SW480 (cell line): ENCODE data around the gene PDGFRB.

Source experiments
- DNase-seq: peaks from one replicate; pipeline ENCODE4 v3.0.0-alpha.2; 2016; ENCODE audit warnings: low spot score

Gene PDGFRB

DNA sequence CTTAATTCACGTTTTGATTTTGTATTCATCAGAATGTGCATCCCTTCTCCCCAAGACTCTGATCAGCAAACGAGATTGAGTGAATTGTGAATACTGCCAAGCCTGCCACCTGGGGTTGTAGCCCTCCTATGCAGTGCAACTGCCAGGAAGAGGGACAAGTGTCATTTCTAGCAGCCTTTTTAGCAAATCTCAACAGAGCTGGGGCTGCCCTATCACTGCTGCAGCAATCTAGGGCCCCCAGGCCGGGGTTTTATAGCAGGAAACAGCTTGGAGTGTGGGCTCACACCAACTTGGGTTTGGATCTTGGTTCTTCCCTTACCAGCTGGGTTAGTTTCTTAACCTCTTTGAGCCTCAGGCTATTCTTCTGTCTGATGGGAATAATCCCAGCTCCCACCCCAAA is 73.3 kb downstream of the PDGFRB start:
- DNase-seq, result no peak

DNA sequence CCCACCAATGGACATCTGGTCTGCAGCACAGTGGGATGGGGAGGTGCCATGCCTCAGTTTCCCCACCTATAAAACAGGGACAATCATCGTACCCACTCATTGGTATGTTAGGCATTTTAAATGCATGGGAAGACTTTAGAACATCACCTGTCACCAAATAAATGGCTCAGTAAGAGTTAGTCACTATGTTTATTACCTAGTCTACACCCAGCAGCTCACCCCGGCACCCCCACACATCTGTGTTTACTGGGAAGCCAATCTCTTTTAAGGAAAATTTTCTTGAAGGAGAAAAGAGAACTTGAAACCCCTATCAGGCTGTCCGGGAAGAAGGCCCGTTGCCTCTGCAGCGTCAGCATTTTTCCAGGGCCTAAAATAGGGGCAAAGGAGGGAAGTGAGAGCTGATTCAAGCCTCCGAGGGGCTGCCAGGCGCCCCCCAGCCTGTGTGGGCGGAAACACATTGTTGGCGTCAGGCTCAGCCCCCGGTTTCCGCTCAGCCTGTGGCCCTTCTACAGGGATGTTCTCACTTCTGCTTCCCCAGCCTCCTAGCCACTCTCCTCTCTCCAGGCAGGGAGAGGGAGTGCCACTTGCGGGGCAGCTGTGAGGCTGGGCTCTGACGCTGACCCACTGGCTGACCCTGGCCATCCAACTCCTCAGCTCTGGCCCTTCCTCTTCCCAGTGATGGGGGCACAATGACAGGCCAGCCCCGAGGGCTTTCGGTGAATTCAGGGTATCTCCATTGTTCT is 73.9 kb downstream of the PDGFRB start:
- no peak for DNase-seq

DNA sequence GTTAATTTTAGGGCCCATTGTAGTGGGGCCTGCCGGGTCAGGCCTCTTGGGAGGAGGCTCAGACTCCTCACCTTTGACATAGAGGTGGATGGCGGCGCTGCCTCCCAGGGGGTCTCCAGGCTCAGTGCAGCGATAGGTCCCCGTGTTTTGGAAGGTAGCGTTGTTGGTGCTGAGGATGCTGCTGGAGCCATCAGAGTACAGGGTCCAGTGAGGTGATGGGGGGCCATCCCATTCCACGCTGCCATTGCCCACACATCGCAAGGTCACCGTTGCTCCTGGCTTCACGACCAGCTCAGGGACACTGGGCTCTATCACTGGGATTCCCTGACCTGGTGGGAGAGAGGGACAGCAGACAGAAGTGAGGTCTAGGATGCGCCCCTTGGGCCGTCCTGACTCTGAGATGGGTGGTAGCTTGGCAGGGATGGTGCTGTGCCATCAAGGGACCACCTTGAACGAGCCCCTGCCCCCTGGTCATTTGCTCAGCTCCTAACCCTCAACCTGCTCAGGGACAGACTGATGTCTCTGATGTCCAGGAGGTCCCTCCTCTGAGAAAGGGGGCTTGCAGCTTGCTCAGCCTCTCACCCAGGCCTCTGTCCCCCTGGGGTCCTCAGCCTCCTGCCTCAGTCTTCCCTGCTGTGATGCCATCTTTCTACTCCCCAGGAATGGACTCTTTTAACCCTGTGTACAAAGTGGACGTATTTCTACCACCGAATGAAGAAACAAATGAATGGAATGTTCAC is 74.8 kb downstream of the PDGFRB start:
- DNase-seq, result no peak

DNA sequence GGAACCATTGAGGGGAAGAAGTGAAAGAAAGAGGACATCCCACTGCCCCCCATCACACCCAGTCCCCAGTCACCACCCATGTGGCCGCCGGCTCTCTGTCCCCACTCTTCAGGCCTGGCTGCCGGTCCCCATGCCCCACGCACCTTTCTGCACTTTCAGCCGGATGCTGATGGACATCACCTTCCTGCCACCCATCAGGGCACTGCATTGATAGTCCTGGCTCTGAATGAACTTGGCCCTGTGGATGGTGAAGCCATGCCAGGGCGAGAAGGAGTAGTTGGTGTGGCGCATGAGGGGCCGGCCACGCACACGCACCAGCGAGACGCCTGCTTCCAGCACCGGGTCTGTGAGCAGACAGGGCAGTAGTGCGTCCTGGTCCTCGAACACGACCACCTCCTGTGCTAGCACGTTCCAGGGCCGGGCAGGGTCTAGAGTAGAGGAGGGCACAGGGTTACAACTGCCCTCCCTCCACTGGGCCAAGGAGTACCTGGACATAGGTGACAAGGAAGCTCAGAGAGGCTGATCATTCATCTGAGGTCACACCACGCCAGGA is 75.7 kb downstream of the PDGFRB start:
- DNase-seq, result no peak

DNA sequence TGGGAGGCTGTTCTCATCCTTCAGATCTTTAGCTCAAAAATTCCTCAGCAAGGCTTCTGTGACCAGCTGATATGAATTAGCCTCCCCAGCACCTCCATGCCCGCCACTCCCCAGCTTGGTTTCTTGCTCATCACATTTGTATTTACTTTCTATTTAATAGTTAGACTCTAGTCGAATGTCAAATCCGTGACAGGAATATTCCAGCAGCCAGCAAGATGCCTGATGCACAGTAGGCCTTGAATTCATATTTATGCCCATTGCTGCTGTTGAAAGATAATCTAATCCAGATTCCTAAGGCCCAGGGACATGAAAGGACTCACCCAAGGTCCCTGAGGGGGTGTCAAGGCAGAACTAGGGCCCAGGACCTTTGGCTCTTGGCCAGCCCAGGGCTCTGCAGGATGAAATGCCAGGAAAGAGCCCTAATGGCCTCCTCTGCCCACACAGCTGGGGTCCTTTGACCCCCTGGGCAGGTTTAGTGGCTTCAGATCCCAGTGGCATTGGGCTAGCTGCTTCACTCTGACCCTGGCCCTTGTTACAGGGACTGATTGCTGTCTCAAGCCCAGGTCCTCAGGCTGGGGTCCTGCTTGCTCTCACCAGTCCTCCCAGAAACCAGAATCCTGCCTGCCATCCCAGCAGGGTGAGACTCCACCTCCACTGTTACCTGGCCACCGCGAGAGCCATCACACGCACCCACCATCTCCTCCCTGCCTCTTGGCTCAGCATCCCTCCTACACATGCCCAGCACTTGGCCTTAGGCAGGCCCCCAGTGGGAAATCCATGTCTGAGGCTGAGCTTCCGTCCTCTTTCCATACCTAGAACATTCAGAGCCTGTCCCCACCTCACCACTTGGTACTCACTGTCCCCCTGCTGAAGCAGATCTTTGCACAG is 76.6 kb downstream of the PDGFRB start:
- DNase-seq, result no peak

DNA sequence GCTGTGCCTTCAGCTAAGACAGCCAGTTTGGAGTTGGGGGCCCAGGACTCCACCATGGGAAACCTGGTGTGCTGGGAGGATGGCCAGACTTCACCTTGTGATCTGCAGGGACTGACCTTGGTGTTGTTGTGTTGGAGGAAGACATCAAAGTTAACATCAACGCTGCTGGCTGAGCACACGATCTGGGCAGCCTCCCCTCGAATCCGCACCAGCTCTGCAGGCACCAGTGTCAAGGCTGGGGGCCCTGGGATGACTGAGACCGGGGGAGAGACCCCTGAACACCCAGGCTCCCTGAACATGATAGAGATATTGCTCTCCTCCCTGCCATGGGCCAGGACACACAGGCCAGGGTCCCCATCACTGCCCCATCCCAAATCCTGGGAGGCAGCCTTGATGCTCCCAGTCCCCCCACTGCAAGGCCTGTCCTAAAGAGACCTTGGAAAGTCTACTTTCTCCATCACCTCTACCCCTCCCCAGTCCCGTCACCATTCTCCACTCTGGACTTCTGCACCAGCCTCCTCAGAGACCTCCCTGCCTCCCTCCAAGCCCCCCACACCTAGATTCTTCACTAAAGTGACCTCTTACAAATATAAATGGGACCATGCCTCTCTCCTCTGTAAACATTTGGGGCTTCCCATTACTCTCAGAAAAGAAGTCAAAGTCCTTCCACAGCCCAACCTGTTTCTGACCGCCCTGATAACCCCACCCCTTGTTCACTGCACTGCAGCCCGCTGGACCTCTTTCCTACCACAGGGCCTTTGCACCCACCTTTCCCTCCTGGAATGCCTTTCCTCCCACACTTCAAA is 77.4 kb downstream of the PDGFRB start:
- DNase-seq, result no peak

DNA sequence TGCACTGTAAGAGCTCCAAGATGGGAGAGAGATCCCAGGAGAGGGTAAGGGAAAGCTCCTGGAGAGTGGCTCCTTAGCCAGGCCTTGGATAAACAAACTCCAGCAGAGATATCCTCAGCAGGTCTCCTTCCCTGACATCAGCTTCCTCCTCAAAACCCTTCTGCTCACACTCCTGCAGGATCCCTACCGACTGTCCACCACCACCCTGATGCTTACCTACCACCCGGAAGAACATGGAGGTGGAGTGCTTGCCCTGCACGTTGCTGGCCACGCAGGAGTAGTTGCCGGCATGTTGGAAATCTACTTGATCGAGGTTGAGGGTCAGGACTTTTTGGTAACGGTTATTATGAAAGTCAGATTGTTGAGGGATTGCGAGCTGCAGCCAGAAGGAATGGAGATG is 78.6 kb downstream of the PDGFRB start:
- no peak for DNase-seq

DNA sequence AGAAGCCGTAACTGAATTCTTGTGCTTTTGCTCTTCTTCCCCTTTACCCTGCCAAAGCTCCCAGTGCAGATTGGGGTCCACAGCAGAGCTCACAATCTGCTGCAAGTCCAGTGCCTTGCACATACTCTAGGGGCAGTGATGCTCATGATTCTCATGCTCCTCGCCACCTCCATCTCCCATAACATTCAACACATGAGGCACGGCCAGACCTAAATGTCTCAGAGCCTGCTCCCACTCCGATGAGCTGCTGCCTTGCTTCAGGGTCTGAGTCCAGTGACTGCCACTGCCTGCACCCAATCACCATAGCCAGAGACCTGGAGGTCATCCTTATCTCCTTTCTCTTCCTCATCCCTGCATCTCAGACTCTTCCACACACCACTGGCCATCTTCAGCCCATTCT is 79.8 kb downstream of the PDGFRB start:
- DNase-seq, result no peak

DNA sequence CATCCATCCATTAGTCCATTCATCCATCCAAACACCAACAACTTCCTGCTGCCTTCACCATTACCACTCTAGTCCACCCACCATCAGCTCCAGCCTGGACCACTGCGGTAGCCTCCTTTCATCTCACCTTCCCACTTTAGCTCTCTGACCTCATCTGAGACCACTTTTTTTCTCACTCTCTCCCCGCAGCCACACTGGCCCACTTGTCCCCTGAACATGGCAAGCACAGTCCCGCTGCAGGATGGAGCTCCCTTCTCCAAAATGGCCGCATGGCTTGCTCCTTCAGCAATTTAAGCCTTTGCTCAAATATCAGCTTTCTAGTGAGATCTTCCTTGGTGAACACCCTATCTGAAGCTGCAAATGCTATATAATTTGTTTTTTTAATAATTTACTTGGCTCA is 80.4 kb downstream of the PDGFRB start:
- DNase-seq, result no peak

DNA sequence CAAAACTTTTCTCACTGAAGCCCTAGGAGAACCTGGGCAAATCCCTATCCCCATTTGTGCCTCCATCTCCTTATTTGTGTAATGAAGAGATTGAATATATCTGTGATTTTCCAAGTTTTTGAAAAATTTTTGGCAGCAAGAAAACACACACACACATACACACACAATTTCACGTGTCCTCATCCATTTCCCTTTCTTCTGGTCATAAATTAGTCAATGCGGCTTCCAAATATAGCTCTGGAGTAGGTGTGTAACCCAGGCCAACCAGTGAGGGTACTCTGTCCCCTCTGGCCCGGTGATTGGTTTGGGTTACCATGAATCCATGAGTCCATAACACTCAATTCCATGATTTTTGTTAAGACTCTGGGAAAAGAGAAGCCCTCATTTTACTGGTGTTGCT is 82.0 kb downstream of the PDGFRB start:
- no peak for DNase-seq

DNA sequence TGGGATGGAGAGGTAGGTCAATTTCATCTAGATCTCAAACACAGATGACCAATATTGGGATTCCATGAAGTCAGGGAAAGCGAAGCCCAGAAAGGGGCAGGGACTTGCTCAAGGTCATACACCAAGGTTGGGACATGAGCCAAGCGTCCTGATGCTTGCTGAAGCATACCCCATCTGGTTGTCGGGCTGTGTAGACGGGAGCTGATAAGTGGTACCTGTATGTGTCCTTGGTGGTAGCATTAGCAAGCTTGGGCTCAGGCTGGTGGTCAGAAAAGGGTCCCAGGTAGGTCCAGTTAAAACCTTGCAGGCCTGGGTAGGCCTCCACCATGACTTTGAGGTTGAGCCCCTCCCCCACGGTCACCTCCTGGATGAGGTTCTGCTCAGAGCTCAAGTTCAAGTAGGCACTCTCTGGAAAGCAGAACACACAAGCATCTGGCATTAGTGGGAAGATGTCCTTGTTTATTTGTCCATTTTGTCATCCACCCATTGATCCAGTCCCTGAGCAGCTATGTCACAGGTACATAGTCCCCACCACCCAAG is 82.5 kb downstream of the PDGFRB start:
- no peak for DNase-seq

DNA sequence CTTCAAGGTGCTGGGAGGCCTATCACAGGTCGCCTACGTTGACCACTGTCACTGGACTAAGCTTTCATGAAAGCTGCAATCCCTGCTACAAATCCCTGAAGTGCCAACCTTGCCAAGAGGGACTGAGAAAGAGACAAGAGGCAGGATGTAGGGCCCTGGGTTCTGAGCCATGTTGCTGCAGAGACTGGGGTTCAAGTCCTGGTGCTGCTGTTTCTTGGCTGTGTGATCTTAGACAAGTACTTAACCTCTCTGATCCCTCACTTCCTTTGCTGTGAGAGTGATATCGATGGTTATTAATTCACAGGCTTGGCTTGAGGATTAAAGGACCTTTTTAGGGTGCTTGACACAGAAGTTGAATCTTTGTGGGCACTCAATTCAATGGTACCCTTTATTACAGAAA is 84.8 kb downstream of the PDGFRB start:
- DNase-seq, result no peak

DNA sequence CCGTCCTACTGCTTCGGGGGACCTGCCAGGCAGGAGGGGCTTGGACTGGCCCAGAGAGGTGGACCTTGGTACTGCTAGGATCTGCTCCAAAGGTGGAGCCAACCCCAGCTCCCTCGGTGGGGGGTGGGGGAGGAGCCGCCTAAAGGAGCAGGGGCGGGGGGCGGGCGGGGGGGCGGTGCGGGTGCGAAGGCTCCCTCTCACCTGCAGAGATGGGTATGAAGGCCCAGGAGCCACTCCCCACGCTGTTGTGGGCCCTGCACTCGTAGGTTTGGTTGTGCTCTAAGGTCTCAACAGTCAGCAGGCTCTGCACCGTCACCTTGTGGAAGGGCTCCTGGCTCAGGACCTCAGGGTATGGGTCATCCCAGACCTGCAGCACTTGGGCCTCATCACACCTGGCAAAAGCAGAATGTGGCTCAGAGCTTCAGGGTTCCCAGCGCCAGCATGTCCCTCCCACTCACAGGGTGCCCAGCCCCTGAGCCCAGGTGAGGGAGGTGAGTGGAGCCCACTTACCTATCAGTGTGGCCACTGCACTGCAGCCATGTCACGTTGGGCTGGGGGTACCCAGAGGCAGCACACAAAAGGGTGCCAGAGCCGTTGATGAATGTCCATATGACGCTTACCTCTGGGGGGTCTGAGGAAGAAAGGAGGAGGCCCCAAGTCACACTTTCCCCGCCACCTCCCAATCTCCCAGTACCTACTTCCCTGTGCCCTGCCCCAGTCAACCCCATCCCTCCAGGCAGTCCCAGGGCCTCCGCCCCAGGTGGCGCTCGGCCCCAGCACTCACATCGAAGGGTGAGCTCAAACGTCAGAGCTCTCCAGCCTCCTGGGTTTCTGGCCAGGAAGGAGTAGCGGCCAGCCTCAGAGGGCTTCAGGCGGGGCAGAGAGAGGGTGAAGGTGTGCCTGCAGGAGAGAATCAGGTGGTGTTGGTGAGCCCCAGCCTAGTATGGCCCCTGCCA is 85.7 kb downstream of the PDGFRB start:
- no peak for DNase-seq

DNA sequence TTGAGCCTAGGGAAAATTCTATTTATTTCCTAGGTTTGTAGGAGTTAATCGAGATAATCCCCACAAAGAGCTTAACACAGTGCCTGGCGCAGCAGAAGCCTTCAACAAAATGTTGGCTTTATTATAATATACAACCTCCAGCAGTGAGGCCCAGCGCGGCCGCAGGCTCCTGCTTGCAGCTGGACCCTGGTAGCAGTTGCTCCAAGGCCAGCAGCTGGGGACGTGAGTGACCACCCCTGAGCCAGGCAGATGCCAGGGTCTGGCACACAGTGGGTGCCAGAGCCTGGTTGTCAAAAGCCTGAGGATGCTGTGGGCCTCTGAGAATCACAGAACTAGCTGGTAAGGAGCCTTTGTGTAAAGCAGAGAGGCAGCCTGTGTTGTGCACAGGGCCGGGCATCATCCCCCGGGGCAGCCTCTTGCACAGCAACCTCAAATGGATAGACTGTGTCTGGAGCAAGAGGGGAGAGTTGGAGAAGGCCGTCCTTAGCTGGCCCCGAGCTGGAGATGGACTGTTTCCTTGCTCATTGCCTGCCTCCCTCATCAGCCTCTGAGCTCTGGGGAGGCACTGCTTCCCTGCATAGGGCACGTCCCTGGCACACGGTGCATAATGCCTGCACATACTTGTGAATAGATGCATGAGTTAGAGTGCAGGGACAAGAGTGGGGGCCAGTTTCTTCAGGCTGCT is 86.5 kb downstream of the PDGFRB start:
- DNase-seq, result no peak

DNA sequence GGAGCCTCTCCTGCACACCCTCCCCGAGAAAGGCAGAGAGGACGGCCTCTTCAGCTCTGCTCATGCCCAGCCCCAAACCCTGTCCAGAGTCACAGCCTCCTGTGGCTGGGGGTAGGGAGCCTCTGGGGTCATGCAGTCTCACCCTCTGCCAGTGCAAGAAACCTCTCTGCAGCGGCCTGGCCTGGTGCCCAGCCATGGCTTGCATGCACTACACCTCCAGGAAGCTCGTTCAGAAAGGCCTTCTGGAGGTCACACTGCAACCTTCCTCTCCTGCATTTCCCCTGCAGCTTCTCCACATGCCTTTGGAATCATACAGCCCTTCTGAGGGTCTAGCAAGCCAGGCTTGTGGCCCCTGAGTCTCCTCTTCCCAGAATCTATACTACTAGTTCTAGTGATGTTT is 87.2 kb downstream of the PDGFRB start:
- no peak for DNase-seq

DNA sequence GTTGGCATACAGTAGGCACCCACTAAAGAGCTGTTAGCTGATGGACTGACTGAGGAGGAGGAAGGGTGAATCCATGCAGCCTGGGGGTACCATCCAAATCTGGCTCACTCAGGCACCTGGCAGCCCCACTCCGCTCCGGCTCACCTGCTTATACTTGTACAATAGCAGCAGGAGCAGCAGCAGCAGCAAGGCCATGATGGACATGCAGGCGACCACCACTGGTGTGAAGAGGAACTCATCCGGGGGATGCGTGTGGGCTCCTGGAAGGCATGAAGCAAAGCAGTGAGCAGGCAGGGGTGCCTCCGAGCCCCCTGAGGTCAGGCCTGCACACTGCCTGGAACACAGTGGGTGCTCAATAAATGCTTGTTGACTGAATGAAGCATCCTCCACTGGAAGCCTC is 87.6 kb downstream of the PDGFRB start:
- no peak for DNase-seq

DNA sequence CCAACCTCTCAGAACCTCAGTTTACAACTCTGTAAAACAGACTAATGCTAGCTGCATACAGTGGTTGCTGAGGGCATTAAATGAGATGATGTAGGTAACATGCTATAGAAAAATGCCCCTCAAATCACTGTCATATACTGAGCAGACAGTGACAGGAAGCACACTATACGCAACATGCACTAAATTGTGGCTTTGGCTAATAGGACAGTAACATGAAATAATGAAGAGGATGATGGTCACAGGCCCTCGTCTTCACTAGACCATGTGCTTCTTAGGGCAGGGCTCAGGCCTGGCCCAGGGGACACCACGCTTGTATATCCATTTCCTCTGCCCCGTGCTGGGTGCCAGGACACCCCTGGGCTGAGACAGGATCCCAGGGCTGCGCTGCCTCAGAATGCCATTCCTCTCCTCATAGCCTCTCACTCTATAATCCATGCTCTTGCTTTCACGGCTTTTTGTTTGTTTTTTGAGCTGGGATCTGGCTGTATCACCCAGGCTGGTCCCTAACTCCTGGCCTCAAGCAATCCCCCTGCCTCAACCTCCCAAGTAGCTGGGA is 88.2 kb downstream of the PDGFRB start:
- DNase-seq, result no peak

DNA sequence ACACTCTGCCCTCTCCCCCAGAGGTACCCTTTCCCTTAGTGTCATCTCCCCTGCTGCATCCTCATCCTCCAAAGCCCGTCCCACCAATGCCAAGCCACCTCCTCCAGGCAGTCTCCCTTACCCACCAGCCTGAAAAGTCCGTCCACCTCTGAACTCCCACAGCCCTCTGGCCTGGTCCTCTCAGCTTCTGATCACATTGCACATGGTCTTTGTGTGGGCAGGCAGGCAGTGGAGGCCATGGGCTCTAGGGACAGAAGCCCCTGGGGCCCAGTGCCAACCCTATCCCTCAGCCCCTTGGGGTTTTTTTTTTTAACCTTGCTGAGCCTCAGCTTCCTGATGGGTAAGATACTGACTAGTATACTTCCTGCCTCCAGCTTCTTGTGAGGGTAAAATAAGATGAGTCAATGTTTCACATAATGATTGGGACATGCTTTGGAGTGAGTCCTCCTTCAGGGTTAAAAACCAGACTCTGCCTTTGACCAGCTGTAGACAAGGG is 88.7 kb downstream of the PDGFRB start:
- no peak for DNase-seq

DNA sequence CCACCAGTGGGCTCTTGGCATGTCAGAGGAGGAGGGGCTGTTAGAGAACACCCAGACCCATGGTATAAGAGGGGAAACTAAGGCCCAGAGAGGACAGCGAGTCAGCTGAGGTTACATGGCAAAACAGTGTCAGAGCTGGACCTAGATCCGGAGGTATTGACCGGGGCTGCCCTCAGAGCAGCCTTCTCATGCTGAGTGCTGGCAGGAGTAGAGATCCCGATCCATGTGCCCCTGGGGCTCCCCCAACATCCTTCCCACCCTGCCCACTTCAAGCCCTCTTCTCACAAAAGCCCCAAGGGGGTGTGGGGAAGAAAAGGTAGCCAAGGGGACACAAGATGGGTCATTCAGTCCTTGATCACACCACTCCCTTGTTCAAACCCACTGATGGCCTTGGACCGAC is 89.2 kb downstream of the PDGFRB start:
- DNase-seq, result no peak
